ENCODE results near the gene RPAP3.
"Not testable (repeated sequence)": the region's sequence is repeated elsewhere in the genome, so short reads cannot be mapped to it uniquely, and the experiment has no call there.

Gene RPAP3

DNA sequence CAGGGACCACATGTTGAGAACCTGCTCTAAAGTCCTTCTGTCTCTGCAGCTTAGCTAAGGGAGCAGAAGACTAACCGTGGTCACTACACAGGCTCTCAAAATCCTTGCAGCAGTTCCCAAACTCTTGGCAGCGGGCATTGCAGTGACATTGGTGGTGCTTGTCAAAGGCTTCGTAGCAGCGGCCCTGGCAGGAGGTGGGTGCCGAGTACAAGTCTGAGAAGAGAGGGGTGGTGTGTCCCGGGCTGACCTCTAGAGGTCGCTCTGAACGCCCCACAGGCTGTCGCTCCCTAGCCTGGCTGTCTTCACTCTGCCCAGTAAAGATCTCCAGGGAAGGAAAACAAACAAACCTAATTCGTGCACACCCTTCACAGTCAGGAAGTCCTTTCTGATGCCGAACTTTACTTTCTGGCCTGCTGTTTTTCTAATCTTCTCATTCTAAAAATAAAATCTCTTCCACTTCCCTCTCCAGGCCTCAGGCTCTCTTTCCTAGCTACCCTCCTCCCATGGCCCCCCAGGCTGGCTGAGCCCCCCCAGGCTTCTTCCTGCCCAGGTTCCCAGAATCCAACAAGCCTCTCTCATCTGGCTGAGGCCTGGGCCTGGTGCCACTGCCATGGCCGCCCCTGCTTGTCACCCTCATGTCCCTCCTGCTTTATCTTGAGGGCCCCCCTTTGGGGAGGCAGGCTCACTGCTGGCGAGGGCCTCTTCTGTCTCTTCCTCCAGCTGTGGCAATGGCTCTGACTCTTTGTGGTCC, 11.8 kb upstream of the RPAP3 start:
- peak; percentile 10 for DNase-seq

DNA sequence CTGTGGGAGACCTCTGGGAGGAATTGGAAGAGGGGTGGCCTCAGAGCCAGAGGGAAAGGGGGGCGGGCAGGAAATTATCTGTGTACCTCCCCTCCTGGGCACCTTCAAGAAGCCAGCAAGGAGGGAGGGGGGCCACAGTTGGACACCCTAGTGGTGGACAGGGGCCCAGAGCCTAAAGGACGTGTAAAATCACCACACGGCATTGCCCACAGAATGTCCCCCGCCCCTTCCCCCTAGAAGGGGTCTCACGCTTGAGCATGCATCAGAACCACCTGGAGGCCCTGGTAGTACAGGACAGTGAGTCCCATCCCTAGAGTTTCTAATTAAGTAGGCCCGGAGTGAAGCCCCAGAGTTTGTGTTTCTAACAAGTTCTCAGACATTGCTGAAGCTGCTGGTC, 11.2 kb upstream of the RPAP3 start:
- DNase-seq = no peak

DNA sequence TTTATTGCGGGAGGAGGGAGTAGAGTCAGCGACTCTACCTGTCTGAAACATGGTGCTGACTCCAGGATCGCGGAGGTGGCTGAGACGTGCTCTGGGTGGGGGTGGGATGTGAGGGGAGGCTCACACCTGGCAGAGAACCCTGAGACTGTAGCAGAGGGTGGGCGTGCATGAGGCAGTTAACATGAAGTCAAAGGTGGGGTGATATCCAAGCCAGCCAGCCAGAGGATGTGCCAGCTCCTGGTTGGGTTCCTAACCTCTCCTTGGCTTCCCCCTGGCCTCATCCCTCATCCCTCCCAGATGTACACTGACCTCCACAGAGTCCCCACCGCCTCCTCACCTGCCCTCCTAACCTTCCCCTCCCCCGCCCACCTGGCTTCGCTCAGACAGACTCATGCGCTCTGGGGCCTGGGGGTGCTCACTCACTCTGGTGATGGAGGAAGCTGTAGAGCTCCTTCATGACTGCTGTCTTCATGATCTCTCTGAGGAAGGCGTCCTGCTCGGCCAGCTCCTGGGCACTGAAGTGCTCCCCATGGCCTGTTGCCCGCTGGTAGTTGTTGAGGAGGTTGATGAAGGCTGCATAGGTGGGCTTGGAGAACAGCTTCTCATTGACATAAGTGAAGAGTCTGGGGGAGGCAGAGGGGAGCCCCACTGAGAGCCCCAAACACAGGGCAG, 10.2 kb upstream of the RPAP3 start:
- no peak for DNase-seq

DNA sequence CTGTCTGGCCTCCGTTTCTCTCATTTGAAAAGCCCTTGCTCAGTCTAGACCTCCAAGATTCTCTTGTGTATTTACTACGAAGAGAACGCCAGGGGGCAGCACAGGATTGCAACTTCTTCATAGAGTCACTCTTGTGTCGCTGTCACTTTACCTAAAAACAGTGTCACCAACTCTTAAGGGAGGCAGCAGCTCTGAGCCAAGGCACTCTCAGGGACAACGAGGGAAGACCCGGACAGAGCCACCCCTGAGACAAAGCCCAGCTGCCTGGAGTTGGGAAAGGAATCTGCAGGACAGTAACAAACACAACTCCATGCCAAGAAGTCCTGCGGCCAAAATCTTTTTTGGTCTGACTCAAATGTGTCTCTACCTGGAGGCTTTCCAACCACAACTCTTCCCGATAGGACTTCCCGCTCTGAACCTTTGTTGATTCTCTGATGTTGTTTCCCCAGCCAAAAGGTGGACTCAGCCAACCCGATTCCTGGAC, 9.6 kb upstream of the RPAP3 start:
- peak; percentile 81 for DNase-seq

DNA sequence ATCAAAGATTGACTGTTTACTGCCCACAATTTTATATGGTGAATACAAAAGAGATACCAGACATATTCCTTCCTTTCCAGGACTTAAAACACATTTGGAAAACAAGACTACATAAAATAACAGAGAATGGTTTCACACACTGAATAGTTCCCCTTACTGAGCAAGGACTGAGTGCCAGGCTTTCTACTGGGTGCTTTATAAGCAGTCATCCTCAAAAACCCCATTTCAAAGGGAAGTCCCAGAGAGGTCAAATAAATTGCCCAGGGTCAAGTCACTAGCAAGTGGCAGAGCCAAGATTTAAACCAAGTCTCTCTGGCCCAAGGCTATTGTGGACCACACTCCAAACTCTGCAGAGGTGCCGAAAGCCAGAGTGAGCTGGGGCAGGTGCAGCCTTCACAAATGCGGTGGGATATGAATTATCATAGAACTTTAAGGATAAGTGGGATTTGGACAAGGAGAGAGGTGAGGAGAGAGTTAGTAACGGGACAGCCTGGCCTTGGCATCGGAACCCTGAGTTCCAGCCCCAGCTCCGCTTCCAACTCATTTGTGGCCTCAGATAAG, 9.1 kb upstream of the RPAP3 start:
- DNase-seq = no peak

DNA sequence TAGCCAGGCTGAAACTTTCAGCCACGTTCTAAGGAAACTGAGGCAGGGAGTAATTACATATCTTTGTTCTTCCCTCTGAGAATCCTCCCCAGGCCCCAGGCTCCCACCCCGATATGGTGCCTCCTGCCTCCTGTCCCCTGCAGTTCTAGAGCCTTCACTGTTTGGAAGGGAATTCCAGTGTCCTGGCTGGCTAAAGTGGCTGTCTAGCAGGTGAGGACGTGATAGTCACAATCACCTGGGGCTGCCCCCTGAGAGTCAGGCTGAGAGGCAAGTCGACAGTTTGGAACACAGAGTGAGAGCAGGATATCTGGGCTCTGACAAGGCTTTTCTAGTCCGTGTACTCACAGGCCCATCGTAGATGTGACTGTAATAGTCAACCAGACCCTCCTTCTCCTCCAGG, 6.3 kb upstream of the RPAP3 start:
- DNase-seq = no peak

DNA sequence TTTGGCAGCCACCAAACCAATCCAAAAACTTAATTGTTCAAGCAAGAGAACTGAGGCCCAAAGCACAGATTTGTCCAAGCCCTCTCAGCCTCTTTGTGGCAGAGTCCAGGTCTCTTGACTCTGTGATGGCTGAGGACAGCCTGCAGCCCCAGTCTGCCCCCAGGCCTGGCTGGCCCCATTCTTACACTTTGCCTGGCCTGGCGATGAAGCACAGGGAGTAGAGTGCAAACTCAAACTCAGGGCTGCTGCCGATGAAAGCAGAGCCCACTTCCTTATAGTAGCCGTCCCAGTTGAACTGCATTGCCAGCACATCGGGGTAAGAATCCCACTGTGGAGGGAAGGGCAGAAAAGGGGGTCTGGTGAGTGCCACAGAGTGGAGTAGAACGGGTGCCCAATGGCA, 5.6 kb upstream of the RPAP3 start:
- DNase-seq = no peak

DNA sequence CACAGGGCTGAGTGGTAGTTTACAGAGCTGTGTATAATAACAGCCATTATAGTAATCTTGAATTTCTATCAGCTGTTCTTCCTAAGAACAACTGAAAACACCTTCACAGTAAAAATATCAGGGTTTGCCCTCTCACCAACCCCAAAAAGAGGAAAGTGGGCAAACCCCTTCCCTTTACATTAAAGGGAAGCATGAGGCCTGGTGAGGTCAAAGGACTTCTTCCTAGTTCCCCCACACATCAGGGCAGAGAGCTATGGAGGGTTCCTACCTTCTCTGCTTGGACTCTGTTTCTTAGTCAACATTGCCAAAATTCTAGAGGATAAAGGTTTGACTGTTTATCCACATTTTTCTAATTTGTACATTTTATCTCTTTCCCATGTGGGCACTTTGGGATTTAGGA, 4.4 kb upstream of the RPAP3 start:
- DNase-seq = no peak

DNA sequence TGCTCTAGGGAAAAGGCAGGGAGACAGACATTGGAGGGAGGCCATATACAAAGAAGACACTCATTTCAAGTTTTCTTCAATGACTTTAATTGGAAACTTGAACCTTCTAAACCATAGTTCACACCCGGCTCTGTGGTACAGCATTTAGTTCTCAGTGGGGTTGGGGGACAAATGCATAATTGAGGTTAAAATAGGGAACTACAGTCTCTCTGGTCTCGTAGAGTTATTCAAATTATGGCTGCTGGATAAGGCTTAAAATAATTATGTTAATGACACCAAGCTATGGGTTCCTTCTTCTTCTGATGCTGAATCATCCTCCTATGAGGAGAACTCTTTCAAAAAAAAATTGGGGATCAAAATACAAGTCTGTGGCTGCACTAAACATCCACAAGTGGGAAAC, 3.8 kb upstream of the RPAP3 start:
- no peak for DNase-seq

DNA sequence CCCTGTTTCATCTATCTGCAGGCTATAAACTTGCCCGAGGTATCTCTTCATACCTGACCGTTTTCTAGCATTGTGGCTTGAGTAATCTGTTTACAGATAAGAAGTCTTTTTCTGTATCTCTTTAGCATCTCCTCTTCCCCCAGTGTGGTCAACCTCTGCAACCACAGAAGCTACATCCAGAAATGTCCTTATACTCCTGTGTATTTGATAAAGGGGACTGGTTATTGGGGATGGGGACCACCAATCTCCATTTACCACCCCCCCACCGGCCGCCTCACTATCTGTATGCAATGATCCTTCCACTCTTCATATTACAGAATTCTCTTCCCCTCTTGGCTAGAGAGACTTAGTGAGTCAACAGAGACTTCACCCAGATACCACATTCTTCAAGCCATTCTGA, 3.4 kb upstream of the RPAP3 start:
- DNase-seq = no peak

DNA sequence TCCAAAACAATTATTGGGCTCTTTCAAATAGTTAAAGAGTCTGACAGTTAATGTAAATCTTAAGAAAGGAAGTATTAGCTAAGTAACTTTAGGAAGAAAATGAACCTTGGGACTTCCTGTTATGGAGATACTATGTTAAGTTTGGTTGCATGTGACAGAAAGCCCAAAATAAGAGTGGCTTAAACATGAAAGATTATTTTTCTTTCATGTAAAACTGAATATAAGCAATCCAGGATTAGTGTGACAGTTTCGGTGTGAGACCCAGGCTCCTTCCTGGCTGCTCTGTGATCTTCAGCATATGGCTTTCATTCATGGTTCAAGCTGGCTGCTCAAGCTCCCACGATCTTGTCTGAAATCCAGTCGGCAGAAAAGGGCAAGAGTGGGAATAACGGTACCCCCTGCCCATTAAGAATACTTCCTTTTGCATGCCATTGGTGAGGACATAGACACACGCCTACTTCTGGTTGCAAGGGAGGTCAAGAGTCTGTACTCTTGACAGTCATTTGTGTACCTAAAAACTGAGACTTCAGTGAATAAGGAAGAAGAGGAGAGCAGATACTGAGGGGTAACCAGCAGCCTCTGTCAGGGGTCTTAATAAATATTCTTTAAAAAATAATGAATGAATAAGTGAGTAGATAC, 2.2 kb upstream of the RPAP3 start:
- no peak for DNase-seq

DNA sequence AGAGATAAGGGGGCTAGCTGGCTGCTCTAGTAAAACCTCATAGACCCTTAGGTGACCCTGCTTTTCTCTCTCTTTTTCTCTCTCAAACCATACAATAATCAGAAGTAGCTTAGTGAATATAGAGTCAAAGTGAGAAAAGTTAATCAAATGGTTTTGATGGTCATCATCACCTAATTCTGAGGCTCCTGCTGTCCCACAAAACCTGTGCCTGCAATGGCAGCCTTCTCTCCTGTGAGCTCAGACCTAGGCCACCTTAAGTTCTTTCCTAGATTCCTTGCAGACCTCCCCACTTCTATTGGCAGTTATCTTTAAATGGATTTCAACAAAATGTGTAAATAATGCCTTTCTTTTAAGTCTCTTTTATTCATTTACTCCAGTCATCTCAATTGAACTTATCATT, 1.5 kb upstream of the RPAP3 start:
- DNase-seq = no peak

DNA sequence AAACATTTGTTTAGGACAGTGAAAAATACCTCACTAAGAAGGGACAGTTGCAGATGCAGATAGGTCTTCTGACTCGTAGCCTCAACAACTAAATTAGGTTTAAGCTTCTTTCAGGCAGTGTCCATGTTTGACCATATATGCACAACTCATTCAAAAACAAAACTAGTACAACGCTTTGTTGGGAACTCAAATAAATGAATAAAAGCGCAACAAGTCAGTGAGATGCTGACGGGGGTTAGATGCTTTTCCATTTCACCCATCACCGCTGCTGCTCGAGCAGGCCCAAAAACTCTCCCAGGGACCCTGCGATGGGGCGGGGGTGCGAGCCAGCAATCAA, 633 bp downstream of the RPAP3 start:
- DNase-seq = no peak

DNA sequence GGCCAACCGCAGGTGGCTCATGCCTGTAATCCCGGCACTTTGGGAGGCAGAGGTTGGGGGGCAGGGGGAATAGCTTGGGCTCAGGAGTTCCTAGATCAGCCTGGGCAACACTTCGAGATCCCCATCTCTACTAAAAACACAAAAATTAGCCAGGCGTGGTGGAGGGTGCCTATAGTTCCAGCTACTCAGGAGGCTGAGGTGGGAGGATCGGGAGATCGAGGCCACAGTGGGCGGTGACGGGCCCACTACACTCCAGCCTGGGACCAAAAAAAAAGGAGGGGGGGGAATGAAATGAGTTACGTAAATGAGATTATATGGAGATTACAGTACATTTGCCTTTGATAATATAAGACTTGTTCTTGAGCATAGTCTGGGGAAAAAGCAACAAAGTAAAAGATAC, 1.1 kb downstream of the RPAP3 start:
- no peak for DNase-seq

DNA sequence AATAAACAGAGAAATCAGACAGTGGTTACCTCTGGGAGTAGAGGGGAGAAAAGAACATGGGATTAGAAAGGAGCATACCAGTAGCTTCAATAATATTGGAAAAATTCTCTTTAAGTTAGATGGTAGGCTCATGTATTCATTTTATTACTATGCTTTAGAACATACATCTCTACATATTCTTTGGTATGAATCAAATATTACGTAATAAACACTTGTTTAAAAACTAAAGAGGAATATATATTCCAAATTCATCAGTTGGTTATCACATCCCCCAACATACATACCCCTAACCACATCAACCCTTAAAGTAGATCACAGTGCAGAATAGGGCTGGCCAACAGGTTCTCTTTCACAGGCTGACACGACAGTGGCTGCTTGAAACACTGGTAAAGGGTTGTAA, 5.6 kb downstream of the RPAP3 start:
- no peak for DNase-seq

DNA sequence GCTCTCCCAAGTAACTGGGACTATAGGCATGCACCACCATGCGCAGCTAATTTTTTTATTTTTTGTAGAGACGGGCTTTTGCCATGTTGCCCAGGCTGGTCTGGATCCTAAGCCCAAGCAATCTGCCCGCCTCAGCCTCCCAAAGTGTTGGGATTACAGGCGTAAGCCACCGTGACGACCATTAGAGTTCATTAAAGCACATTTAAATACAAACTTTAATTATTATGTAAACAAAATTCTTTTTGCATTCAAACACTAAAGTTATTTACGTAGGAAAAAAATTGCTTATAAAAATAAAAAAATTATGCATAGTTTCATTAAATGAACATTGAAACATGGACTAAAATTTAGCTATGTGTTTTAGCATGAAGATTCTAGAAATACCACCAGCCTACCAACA, 7.2 kb downstream of the RPAP3 start:
- DNase-seq = no peak

DNA sequence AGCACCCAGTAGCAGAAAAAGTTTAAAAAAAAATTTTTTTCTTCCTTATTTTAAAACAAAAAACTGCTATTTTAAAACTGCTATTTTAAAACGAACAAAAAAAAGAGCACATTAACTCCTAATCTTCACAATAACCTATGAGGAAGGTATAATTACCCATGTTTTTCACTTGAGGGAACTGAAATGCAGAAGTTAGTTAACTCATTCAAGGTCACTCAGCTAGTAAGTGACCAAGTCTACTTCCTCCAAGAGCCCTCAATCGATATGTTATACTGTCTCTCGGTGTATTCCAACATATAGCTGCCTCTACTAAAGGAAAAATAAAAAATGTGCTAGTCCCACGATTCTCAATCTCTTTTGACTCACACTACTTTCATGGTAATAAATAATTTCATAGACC, 7.8 kb downstream of the RPAP3 start:
- no peak for DNase-seq

DNA sequence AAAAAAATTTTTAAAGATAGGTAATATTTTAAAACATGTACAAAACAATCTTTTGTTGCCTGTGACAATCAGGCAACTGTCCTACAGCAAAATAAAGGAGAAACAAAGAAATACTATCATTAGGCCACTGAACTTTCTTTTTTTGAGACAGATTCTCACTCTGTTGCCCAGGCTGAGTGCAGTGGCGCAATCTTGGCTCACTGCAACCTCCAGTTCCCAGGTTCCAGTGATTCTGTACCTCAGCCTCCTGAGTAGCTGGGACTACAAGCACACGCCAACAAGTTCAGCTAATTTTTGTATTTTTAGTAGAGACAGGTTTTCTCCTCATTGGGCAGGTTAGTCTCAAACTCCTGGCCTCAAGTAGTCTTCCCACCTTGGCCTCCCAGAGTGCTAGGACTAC, 16.6 kb downstream of the RPAP3 start:
- DNase-seq = no peak

DNA sequence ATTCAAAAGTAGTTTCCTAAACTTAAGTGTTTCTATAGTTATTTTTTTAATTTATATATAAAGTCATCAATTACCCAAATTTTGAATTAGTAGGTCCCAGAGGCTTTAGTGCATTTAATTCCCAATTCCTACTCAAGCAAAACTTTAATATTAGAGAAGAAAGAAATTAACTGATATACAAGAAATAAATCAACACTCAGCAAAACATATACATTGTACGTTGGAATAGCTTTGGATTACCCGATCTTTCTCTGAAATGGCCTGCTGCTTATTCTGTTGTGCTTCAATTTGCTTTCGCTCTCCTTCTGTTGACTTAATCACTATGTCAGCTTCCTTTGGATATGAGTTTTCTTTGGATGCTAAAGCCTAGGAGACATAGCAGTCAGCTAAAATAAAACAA, 18.2 kb downstream of the RPAP3 start:
- DNase-seq = no peak

DNA sequence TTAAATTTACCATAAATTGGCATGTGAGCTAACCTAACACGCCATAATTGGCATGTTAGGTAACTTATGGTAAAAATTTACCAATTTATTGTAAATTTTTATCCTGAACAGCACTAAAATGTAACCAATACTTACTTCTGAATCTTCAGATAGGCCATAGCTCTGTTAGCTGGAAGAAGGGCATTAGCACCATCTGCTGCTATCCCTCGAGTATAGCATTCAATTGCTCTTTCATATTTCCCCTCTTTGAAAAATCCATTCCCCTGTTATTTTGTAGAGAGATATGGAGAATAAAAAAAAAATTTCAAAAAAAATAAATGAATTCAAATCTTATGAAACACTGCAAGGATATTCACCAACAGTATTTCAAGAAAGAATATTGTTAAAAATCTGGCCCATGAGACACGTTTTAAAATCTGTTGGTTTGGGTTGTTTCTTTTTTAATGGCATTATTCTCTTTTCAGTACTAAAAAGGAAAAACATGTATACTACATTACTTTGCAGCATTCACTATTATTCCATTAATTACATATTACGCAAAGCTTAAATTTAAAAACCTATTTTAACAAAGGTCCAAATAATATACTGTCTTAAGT, 19.1 kb downstream of the RPAP3 start:
- peak; percentile 48 for DNase-seq

DNA sequence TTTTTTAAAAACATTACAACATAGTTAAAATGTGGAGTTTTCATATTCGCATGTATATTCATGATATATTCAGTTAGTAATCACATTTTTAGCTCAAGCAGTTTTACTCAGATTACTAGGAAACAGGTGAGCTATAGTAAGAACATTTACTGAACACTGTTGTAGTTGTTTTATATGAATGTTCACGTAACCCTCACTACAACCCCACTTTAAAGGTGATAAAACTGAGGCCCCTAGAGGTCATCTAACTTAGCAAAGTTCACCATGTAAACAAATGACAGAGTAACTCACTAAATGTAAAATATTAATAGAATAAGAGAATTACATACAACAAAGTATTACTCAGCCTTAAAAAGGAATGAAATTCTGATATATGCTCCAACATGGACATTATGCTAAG, 26.0 kb downstream of the RPAP3 start:
- no peak for DNase-seq

DNA sequence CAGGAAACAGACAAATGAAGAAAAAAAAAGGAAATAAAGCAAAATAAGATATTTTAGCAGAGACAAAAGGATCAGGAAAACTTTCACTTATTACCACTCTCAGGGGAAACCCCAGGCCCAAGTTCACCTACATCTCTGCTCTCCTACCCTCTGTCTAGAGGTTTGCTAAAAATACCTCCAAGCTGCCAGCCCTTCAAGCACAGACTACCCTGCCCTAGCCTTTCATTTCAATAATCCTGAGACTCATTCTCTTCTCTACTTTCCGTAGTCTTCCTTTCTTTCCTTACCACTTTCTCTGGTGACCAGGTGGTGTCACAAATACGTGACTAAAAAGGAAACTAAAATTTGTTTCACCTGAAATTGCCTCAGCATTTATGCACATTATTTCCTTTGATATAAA, 33.8 kb downstream of the RPAP3 start:
- DNase-seq = no peak

DNA sequence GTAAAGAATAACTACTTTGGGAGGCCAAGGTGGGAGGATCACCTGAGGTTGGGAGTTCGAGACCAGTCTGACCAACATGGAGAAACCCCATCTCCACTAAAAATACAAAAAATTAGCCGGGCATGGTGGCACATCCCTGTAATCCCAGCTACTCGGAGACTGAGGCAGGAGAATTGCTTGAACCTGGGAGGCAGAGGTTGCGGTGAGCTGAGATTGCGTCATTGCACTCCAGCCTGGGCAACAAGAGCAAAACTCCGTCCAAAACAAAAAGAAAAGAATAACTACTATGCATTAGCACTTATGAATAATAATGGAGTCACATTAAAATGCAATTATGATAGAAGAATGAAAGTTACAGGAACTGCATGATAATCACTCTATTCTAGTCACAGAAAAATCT, 37.9 kb downstream of the RPAP3 start:
- DNase-seq = not testable (repeated sequence)
